ENCODE data around the gene HBB. TPM values are rescaled to one million over a fixed set of nuclear protein-coding genes. Genes with fewer than 3 reads are reported as not detected.

The HBB gene
- not detected for polyA plus RNA-seq (2013, experiment 1 of 2)
- polyA plus RNA-seq (2013, experiment 2 of 2): not detected

DNA sequence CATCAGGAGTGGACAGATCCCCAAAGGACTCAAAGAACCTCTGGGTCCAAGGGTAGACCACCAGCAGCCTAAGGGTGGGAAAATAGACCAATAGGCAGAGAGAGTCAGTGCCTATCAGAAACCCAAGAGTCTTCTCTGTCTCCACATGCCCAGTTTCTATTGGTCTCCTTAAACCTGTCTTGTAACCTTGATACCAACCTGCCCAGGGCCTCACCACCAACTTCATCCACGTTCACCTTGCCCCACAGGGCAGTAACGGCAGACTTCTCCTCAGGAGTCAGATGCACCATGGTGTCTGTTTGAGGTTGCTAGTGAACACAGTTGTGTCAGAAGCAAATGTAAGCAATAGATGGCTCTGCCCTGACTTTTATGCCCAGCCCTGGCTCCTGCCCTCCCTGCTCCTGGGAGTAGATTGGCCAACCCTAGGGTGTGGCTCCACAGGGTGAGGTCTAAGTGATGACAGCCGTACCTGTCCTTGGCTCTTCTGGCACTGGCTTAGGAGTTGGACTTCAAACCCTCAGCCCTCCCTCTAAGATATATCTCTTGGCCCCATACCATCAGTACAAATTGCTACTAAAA, at the start of gene HBB:
TSS of gene HBB (minus strand) at position 340 of the 579 bp plus-strand sequence. CDS start at position 290, 50 bp downstream.
- Histone ChIP-seq H4K91ac (ENCODE audit: low read depth, low read length, poor library complexity) (no peak within 1 kb of the TSS), H2BK5ac (ENCODE audit: low read length) (no peak within 1 kb of the TSS), H3K79me1 (ENCODE audit: low read depth, low read length) (no peaks in the 10 kb centered on the region), H3K36me3 (replicated peaks in 1 of 2; ENCODE audit: control insufficient read depth in 2 of 2, insufficient read depth in 2 of 2, low read length in 2 of 2) (no peaks in the 10 kb centered on the region), H3K27me3 (ENCODE audit: control insufficient read depth in 3 of 3, insufficient read depth in 3 of 3, low read depth in 1 of 3, low read length in 3 of 3) (no peaks in the 10 kb centered on the region), H3K9ac (ENCODE audit: low read depth, low read length, poor library complexity) (no peak within 1 kb of the TSS), H4K8ac (ENCODE audit: low read depth, low read length) (no peak within 1 kb of the TSS), H3K4ac (ENCODE audit: low read length) (no peak within 1 kb of the TSS), H2AFZ (ENCODE audit: low read length) (no peak within 1 kb of the TSS), H3K4me2 (ENCODE audit: insufficient read depth, low read length, poor library complexity, severe bottlenecking) (no peak within 1 kb of the TSS), H2AK5ac (ENCODE audit: low read depth, low read length) (no peak within 1 kb of the TSS), H3K23ac (ENCODE audit: low read depth, low read length, poor library complexity) (no peak within 1 kb of the TSS), H3K4me1 (ENCODE audit: control insufficient read depth in 2 of 2, insufficient read depth in 1 of 2, low read depth in 1 of 2, low read length in 2 of 2) (peaks cover 0 to 3% of the 10 kb centered on the region in 2 donors), H3K18ac (ENCODE audit: low read length) (no peak within 1 kb of the TSS), H2BK15ac (ENCODE audit: low read length) (no peak within 1 kb of the TSS), H3K27ac (replicated peaks; ENCODE audit: low read length) (no peak within 1 kb of the TSS), H3K14ac (ENCODE audit: low read length) (no peak within 1 kb of the TSS), H2BK12ac (ENCODE audit: low read length) (no peak within 1 kb of the TSS), H3K4me3 (ENCODE audit: low read length in 2 of 2) (peak within 1 kb of the TSS in 1 of 2 donors; percentile 5), H2BK120ac (ENCODE audit: low read depth, low read length) (no peak within 1 kb of the TSS), H3K9me3 (replicated peaks in 1 of 2; ENCODE audit: control insufficient read depth in 2 of 2, insufficient read depth in 1 of 2, low read depth in 1 of 2, low read length in 2 of 2) (no peaks in the 10 kb centered on the region)
- no peak for DNase-seq (ENCODE audit: low spot score)
- no CpG with 5 or more reads among the region's 3 CpGs for WGBS, 2 donors (ENCODE audit: extremely low coverage in 2 of 2, insufficient read length in 2 of 2, insufficient replicate concordance in 1 of 2)

DNA sequence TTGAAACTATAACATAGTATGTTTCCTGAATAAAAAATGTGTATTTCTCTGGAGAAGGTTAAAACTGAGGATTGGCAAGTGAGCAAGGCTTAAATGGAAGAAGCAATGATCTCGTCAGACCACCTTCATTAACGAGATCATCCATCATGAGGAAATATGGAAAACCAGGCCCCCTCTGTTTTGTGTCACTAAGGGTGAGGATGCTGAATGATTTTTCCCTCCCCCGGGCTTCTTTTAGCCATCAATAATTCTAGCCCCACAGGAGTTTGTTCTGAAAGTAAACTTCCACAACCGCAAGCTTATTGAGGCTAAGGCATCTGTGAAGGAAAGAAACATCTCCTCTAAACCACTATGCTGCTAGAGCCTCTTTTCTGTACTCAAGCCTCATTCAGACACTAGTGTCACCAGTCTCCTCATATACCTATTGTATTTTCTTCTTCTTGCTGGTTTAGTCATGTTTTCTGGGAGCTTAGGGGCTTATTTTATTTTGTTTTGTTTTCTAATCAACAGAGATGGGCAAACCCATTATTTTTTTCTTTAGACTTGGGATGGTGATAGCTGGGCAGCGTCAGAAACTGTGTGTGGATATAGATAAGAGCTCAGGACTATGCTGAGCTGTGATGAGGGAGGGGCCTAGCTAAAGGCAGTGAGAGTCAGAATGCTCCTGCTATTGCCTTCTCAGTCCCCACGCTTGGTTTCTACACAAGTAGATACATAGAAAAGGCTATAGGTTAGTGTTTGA, 48.7 kb upstream of the HBB start:
- DNase-seq (ENCODE audit: low spot score): no peak
- Histone ChIP-seq H2BK5ac (ENCODE audit: low read length) (no peak overlapping the region), H2AK5ac (ENCODE audit: low read depth, low read length) (no peak overlapping the region), H3K14ac (ENCODE audit: low read length) (no peak overlapping the region), H3K79me1 (ENCODE audit: low read depth, low read length) (no peaks in the 10 kb centered on the region), H3K36me3 (replicated peaks in 1 of 2; ENCODE audit: control insufficient read depth in 2 of 2, insufficient read depth in 2 of 2, low read length in 2 of 2) (no peaks in the 10 kb centered on the region), H3K4ac (ENCODE audit: low read length) (no peak overlapping the region), H3K23ac (ENCODE audit: low read depth, low read length, poor library complexity) (no peak overlapping the region), H4K8ac (ENCODE audit: low read depth, low read length) (no peak overlapping the region), H3K9ac (ENCODE audit: low read depth, low read length, poor library complexity) (no peak overlapping the region), H3K9me3 (replicated peaks in 1 of 2; ENCODE audit: control insufficient read depth in 2 of 2, insufficient read depth in 1 of 2, low read depth in 1 of 2, low read length in 2 of 2) (no peaks in the 10 kb centered on the region), H3K4me3 (ENCODE audit: low read length in 2 of 2) (no peak overlapping the region), H2BK15ac (ENCODE audit: low read length) (no peak overlapping the region), H3K27ac (replicated peaks; ENCODE audit: low read length) (no peak overlapping the region), H2BK12ac (ENCODE audit: low read length) (no peak overlapping the region), H3K4me2 (ENCODE audit: insufficient read depth, low read length, poor library complexity, severe bottlenecking) (no peak overlapping the region), H2BK120ac (ENCODE audit: low read depth, low read length) (no peak overlapping the region), H3K4me1 (ENCODE audit: control insufficient read depth in 2 of 2, insufficient read depth in 1 of 2, low read depth in 1 of 2, low read length in 2 of 2) (peaks cover 0 to 2% of the 10 kb centered on the region in 2 donors), H3K27me3 (ENCODE audit: control insufficient read depth in 3 of 3, insufficient read depth in 3 of 3, low read depth in 1 of 3, low read length in 3 of 3) (no peaks in the 10 kb centered on the region), H4K91ac (ENCODE audit: low read depth, low read length, poor library complexity) (no peak overlapping the region), H2AFZ (ENCODE audit: low read length) (no peak overlapping the region), H3K18ac (ENCODE audit: low read length) (no peak overlapping the region)
- WGBS, 2 donors (ENCODE audit: extremely low coverage in 2 of 2, insufficient read length in 2 of 2, insufficient replicate concordance in 1 of 2): no CpG with 5 or more reads among the region's 6 CpGs

DNA sequence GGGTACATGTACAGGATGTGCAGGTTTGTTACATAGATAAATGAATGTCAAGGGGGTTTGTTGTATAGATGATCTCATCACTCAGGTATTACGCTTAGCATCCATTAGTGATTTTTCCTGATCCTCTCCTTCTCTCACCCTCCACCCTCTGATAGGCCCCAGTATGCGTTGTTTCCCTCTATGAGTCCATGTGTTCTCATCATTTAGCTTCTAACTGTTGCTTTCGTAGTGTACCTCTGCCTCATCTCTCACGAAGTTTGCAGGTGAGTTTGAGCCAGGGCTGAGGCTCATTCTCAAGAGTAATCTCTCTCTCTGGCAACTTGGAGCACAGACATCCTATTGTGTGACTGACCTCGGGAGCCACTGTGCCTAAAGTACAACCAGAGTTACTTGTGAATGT, 47.5 kb upstream of the HBB start:
- WGBS, 2 donors (ENCODE audit: extremely low coverage in 2 of 2, insufficient read length in 2 of 2, insufficient replicate concordance in 1 of 2): no CpG with 5 or more reads among the region's 5 CpGs
- no peak overlapping the region for H2BK12ac ChIP-seq (ENCODE audit: low read length)
- no peak overlapping the region for H3K27ac ChIP-seq (replicated peaks; ENCODE audit: low read length)

DNA sequence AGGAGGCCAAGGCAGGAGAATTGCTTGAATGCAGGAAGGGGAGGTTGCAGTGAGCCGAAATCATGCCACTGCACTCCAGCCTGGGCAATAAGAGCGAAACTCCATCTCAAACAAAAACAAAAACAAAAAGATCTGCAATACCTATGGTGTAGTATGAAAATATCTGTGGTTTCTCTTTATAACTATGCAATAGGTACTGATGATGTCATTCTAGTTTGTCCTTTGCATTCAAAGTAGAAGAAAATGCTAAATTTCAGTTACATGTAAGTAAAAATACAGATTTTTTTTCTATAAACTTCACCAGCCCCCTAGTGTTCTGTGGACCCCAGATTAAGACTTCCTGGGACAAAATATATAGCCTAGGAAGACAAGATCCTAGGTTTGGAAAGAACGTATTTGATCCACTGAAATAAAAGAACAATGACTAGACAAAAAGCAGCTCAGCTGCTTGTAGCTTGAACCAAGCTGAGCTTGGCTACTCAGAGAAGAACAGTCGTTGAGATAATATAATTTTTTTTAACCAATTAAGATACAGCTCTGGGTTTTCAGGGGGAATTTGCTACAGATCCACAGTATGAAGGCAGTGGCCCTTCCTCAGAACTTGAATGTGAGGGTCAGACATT, 45.6 kb upstream of the HBB start:
- Histone ChIP-seq H2BK12ac (ENCODE audit: low read length) (no peak overlapping the region), H3K79me1 (ENCODE audit: low read depth, low read length) (no peaks in the 10 kb centered on the region), H2BK5ac (ENCODE audit: low read length) (no peak overlapping the region), H4K8ac (ENCODE audit: low read depth, low read length) (no peak overlapping the region), H4K91ac (ENCODE audit: low read depth, low read length, poor library complexity) (no peak overlapping the region), H3K27me3 (ENCODE audit: control insufficient read depth in 3 of 3, insufficient read depth in 3 of 3, low read depth in 1 of 3, low read length in 3 of 3) (no peaks in the 10 kb centered on the region), H3K14ac (ENCODE audit: low read length) (no peak overlapping the region), H3K23ac (ENCODE audit: low read depth, low read length, poor library complexity) (no peak overlapping the region), H3K9me3 (replicated peaks in 1 of 2; ENCODE audit: control insufficient read depth in 2 of 2, insufficient read depth in 1 of 2, low read depth in 1 of 2, low read length in 2 of 2) (no peaks in the 10 kb centered on the region), H3K18ac (ENCODE audit: low read length) (no peak overlapping the region), H3K4me2 (ENCODE audit: insufficient read depth, low read length, poor library complexity, severe bottlenecking) (no peak overlapping the region), H3K4ac (ENCODE audit: low read length) (no peak overlapping the region), H2AK5ac (ENCODE audit: low read depth, low read length) (no peak overlapping the region), H2BK15ac (ENCODE audit: low read length) (no peak overlapping the region), H3K4me1 (ENCODE audit: control insufficient read depth in 2 of 2, insufficient read depth in 1 of 2, low read depth in 1 of 2, low read length in 2 of 2) (peaks cover 0 to 2% of the 10 kb centered on the region in 2 donors), H2BK120ac (ENCODE audit: low read depth, low read length) (no peak overlapping the region), H3K36me3 (replicated peaks in 1 of 2; ENCODE audit: control insufficient read depth in 2 of 2, insufficient read depth in 2 of 2, low read length in 2 of 2) (no peaks in the 10 kb centered on the region), H3K27ac (replicated peaks; ENCODE audit: low read length) (no peak overlapping the region), H3K4me3 (ENCODE audit: low read length in 2 of 2) (no peak overlapping the region), H2AFZ (ENCODE audit: low read length) (no peak overlapping the region), H3K9ac (ENCODE audit: low read depth, low read length, poor library complexity) (no peak overlapping the region)
- no peak for DNase-seq (ENCODE audit: low spot score)
- WGBS, 2 donors (ENCODE audit: extremely low coverage in 2 of 2, insufficient read length in 2 of 2, insufficient replicate concordance in 1 of 2): no CpG with 5 or more reads among the region's 4 CpGs

More for the DNA sequence above, 47.5 kb upstream of the HBB start:
- H2BK5ac ChIP-seq (ENCODE audit: low read length): no peak overlapping the region
- H3K36me3 ChIP-seq (replicated peaks in 1 of 2; ENCODE audit: control insufficient read depth in 2 of 2, insufficient read depth in 2 of 2, low read length in 2 of 2): no peaks in the 10 kb centered on the region
- H3K9ac ChIP-seq (ENCODE audit: low read depth, low read length, poor library complexity): no peak overlapping the region
- H4K8ac ChIP-seq (ENCODE audit: low read depth, low read length): no peak overlapping the region
- H3K4ac ChIP-seq (ENCODE audit: low read length): no peak overlapping the region
- H3K4me3 ChIP-seq (ENCODE audit: low read length in 2 of 2): no peak overlapping the region
- H3K23ac ChIP-seq (ENCODE audit: low read depth, low read length, poor library complexity): no peak overlapping the region
- no peak overlapping the region for H2AK5ac ChIP-seq (ENCODE audit: low read depth, low read length)
- no peak overlapping the region for H2AFZ ChIP-seq (ENCODE audit: low read length)
- H3K79me1 ChIP-seq (ENCODE audit: low read depth, low read length): no peaks in the 10 kb centered on the region
- no peak overlapping the region for H3K14ac ChIP-seq (ENCODE audit: low read length)
- H2BK15ac ChIP-seq (ENCODE audit: low read length): no peak overlapping the region
- H3K18ac ChIP-seq (ENCODE audit: low read length): no peak overlapping the region
- H3K27me3 ChIP-seq (ENCODE audit: control insufficient read depth in 3 of 3, insufficient read depth in 3 of 3, low read depth in 1 of 3, low read length in 3 of 3): no peaks in the 10 kb centered on the region
- H3K9me3 ChIP-seq (replicated peaks in 1 of 2; ENCODE audit: control insufficient read depth in 2 of 2, insufficient read depth in 1 of 2, low read depth in 1 of 2, low read length in 2 of 2): no peaks in the 10 kb centered on the region
- H4K91ac ChIP-seq (ENCODE audit: low read depth, low read length, poor library complexity): no peak overlapping the region
- no peak overlapping the region for H2BK120ac ChIP-seq (ENCODE audit: low read depth, low read length)
- peaks cover 0 to 2% of the 10 kb centered on the region in 2 donors for H3K4me1 ChIP-seq (ENCODE audit: control insufficient read depth in 2 of 2, insufficient read depth in 1 of 2, low read depth in 1 of 2, low read length in 2 of 2)
- DNase-seq (ENCODE audit: low spot score): no peak
- H3K4me2 ChIP-seq (ENCODE audit: insufficient read depth, low read length, poor library complexity, severe bottlenecking): no peak overlapping the region

All from neuronal stem cell (in vitro differentiated cells).